GM21360 (cell line): ENCODE measurements around the gene ACTR5.
"Not testable (repeated sequence)": the region's sequence is repeated elsewhere in the genome, so short reads cannot be mapped to it uniquely, and the experiment has no call there.

ENCODE experiments used
- ATAC-seq: cut with Tn5 transposase; IDR thresholded peaks from one replicate; pipeline ENCODE4 v1.9.1; 2021; ENCODE audit warnings: mild to moderate bottlenecking, moderate library complexity; ENCODE audit not compliant: unreplicated experiment

Gene ACTR5

GRCh38 chr20:38804682-38805501, 56.6 kb downstream of the ACTR5 start:
- ATAC-seq: peak; percentile 33

GRCh38 chr20:38805502-38805957, 57.3 kb downstream of the ACTR5 start, which contains the start of gene PPP1R16B:
Gene PPP1R16B (plus strand): TSS chr20:38805697. CDS start chr20:38835926, 30,229 bp downstream.
- ATAC-seq: peak; percentile 59

GRCh38 chr20:38805958-38806854, 57.9 kb downstream of the ACTR5 start:
- ATAC-seq: no peak

- ATAC-seq: no peak
Measured at GRCh38 chr20:38806855-38807655, 58.8 kb downstream of the ACTR5 start.

- no peak for ATAC-seq
Measured at GRCh38 chr20:38809942-38810341, 61.7 kb downstream of the ACTR5 start.

- ATAC-seq: no peak
Measured at GRCh38 chr20:38810926-38811630, 62.8 kb downstream of the ACTR5 start.

GRCh38 chr20:38811769-38812168, 63.5 kb downstream of the ACTR5 start:
- no peak for ATAC-seq

GRCh38 chr20:38812182-38812581, 63.9 kb downstream of the ACTR5 start:
- ATAC-seq: no peak

GRCh38 chr20:38812709-38813573, 64.7 kb downstream of the ACTR5 start:
- no peak for ATAC-seq

GRCh38 chr20:38813574-38813962, 65.3 kb downstream of the ACTR5 start:
- not testable (repeated sequence) for ATAC-seq

- ATAC-seq: no peak
Measured at GRCh38 chr20:38815446-38815845, 67.2 kb downstream of the ACTR5 start.

- no peak for ATAC-seq
Measured at GRCh38 chr20:38818113-38819065, 70.1 kb downstream of the ACTR5 start.
